ENCODE data around the gene ARHGEF39.

DNA sequence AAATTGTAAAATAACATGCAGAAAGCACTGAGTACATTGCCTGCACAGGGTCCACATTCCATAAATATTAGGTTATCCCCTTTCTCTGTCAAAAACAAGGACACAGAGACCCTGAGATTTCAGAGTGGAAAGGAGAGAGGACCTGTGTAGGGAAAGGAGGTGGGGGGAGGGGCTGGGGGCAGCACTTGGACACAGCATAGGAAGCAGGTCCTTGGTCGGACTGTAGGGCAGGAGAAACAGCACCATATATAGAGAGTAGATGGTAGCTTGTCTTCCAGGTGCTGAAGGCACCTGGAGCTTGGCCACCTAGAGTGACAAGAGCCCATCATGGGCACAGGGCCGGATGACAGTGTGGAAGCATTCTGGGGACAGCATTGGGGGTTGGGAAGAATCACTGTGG, 22.3 kb upstream of the ARHGEF39 start:
- no peak for TF ChIP-seq EZH2 (IDR thresholded peaks at IDR 0.05; ENCODE audit: insufficient read depth, poor library complexity, severe bottlenecking)
- TF ChIP-seq EZH2phosphoT487 (IDR thresholded peaks at IDR 0.05; ENCODE audit: insufficient read depth, low read depth), result no peak
